DND-41 (cell line): ENCODE results near the gene OLR1.

Experiments used
- ATAC-seq: fragments of 200-7000 bp; cut with Tn5 transposase; 3 replicates; pipeline ENCODE4 v1.9.1; 2021; ENCODE audit warnings: low read depth; ENCODE audit not compliant: insufficient read depth
- DNase-seq: peaks from one replicate; pipeline ENCODE4 v3.0.0-alpha.2; 2020
- H2AFZ ChIP-seq: 2 replicates; pipeline ENCODE4 v1.6.0; 2012; ENCODE audit warnings: low read depth, low read length
- H3K27ac ChIP-seq: 2 replicates; pipeline ENCODE4 v1.5.1; 2012; ENCODE audit warnings: low read length, inconsistent platforms
- H3K27me3 ChIP-seq: fragments of 200-600 bp; sonication (generic); 2 replicates; pipeline ENCODE4 v1.6.0; 2012; ENCODE audit warnings: low read length, mild to moderate bottlenecking, inconsistent platforms; ENCODE audit not compliant: insufficient read depth, poor library complexity
- H3K36me3 ChIP-seq: 2 replicates; pipeline ENCODE4 v1.5.1; 2012; ENCODE audit warnings: low read length, inconsistent platforms; ENCODE audit not compliant: insufficient read depth
- H3K4me1 ChIP-seq: 2 replicates; pipeline ENCODE4 v1.5.1; 2012; ENCODE audit warnings: mild to moderate bottlenecking, low read length; ENCODE audit not compliant: insufficient read depth
- H3K4me2 ChIP-seq: 2 replicates; pipeline ENCODE4 v1.6.0; 2012; ENCODE audit warnings: mild to moderate bottlenecking, moderate library complexity, low read length, inconsistent platforms; ENCODE audit not compliant: insufficient read depth
- H3K4me3 ChIP-seq, 2 experiments: fragments of 200-600 bp in 1 of 2; shearing (Covaris generic) in 1 of 2; 2 replicates each; pipeline ENCODE4 v1.5.1; 2012 to 2016; ENCODE audit warnings: inconsistent platforms in 2 of 2, low read length in 2 of 2, mild to moderate bottlenecking in 2 of 2, low read depth in 1 of 2, moderate library complexity in 1 of 2
- H3K79me2 ChIP-seq: 2 replicates; pipeline ENCODE4 v1.6.0; 2012; ENCODE audit warnings: low read length, inconsistent platforms; ENCODE audit not compliant: insufficient read depth
- H3K9ac ChIP-seq: 2 replicates; pipeline ENCODE4 v1.6.0; 2012; ENCODE audit warnings: low read depth, mild to moderate bottlenecking, inconsistent platforms, low read length, moderate library complexity
- H3K9me3 ChIP-seq: 2 replicates; pipeline ENCODE4 v1.5.1; 2012; ENCODE audit warnings: low read length, moderate library complexity, mild to moderate bottlenecking, inconsistent platforms; ENCODE audit not compliant: insufficient read depth, severe bottlenecking
- H4K20me1 ChIP-seq: 2 replicates; pipeline ENCODE4 v1.6.0; 2012; ENCODE audit warnings: low read length; ENCODE audit not compliant: insufficient read depth
- EZH2 ChIP-seq: IDR thresholded peaks from 3 replicates; pipeline ENCODE4 v1.6.1; 2012; ENCODE audit warnings: borderline replicate concordance, low read depth, mild to moderate bottlenecking, moderate library complexity, low read length, inconsistent platforms; ENCODE audit not compliant: severe bottlenecking
- TF ChIP-seq, protein P1 (sequence below): IDR thresholded peaks from 2 replicates; pipeline ENCODE4 v1.5.1; 2012; ENCODE audit warnings: borderline replicate concordance, low read length, moderate library complexity, mild to moderate bottlenecking; ENCODE audit not compliant: poor library complexity, severe bottlenecking; ENCODE audit errors: extremely low read depth

OLR1 gene

DNA sequence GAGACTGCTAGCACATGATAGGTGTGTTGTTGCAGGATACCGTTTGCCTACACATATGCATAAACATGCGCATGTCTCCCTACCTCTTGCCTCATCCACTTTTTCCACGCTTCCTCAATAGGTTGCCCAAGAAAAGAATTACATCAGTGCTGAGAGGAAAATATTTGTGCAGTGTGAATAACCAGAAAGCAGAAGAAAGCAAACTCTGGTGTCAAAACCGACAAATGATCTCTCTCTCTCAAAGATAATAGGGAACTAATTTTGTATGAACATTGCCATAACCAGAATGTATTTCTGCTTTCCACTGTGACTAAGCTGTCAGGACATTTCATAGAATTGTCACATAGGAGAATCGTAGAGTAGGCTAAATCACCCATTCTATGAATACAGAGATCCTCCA is 43.2 kb downstream of the OLR1 start:
- Histone ChIP-seq H3K4me2 (no peak overlapping the region), H2AFZ (no peak overlapping the region), H3K9ac (no peak overlapping the region), H3K27me3 (peaks cover 24% of the 10 kb centered on the region), H3K36me3 (no peaks in the 10 kb centered on the region), H3K4me3 (no peak overlapping the region), H3K79me2 (no peaks in the 10 kb centered on the region), H4K20me1 (no peaks in the 10 kb centered on the region), H3K27ac (no peak overlapping the region), H3K9me3 (no peaks in the 10 kb centered on the region), H3K4me1 (no peaks in the 10 kb centered on the region)
- DNase-seq (no peak), ATAC-seq (no peak)
- TF ChIP-seq EZH2: no peak
- TF ChIP-seq, protein P1, sequence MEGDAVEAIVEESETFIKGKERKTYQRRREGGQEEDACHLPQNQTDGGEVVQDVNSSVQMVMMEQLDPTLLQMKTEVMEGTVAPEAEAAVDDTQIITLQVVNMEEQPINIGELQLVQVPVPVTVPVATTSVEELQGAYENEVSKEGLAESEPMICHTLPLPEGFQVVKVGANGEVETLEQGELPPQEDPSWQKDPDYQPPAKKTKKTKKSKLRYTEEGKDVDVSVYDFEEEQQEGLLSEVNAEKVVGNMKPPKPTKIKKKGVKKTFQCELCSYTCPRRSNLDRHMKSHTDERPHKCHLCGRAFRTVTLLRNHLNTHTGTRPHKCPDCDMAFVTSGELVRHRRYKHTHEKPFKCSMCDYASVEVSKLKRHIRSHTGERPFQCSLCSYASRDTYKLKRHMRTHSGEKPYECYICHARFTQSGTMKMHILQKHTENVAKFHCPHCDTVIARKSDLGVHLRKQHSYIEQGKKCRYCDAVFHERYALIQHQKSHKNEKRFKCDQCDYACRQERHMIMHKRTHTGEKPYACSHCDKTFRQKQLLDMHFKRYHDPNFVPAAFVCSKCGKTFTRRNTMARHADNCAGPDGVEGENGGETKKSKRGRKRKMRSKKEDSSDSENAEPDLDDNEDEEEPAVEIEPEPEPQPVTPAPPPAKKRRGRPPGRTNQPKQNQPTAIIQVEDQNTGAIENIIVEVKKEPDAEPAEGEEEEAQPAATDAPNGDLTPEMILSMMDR: no peak

DNA sequence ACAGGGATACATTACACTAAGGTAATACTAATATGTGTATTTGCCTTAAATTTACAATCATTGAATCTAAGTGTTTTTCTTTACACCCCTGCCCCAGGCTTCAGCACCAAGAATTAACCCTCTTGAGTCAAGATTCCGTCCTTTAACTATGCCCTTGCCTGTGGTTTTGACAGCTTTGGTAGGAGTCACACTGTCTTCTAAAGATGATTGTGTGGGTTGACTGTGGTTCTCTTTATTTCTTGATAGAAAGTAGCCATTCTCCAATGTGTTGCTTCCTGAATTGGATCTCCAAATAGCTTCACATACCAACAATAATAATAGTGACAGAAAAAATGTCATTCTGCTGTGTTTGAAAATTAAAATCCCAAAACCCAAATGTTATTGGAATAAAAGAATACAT is 45.5 kb downstream of the OLR1 start:
- TF ChIP-seq EZH2: no peak
- TF ChIP-seq, protein P1: no peak
- DNase-seq (no peak), ATAC-seq (no peak)
- Histone ChIP-seq H3K79me2 (no peaks in the 10 kb centered on the region), H3K27me3 (peaks cover 22% of the 10 kb centered on the region), H3K4me1 (no peaks in the 10 kb centered on the region), H4K20me1 (no peaks in the 10 kb centered on the region), H3K27ac (no peak overlapping the region), H2AFZ (no peak overlapping the region), H3K9me3 (no peaks in the 10 kb centered on the region), H3K9ac (no peak overlapping the region), H3K36me3 (no peaks in the 10 kb centered on the region), H3K4me2 (no peak overlapping the region), H3K4me3 (no peak overlapping the region)

DNA sequence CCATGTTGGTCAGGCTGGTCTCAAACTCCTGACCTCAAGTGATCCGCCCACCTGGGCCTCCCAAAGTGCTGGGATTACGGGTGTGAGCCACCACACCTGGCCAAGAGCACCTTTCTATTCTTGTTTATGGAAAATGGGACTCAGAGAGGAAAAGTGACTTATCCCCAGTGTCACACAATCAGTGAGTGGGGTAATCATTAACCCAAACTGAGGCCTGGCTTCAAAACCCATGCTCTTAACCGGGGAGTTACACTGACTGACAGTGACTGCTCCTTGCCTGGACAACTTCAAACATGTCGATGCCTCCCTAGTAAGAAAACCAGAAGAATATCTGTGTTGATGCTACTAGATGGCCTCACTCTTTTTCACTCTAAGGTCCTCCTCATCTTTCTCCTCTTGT is 49.2 kb downstream of the OLR1 start:
- DNase-seq (no peak), ATAC-seq (no peak)
- H3K4me1 ChIP-seq: no peaks in the 10 kb centered on the region
- no peak overlapping the region for H3K27ac ChIP-seq
- no peak overlapping the region for H3K4me3 ChIP-seq
- no peaks in the 10 kb centered on the region for H3K9me3 ChIP-seq
- H3K36me3 ChIP-seq: no peaks in the 10 kb centered on the region
- no peak overlapping the region for H3K4me2 ChIP-seq
- no peak overlapping the region for H2AFZ ChIP-seq
- H3K9ac ChIP-seq: no peak overlapping the region
- H4K20me1 ChIP-seq: no peaks in the 10 kb centered on the region
- no peaks in the 10 kb centered on the region for H3K79me2 ChIP-seq
- no peak for TF ChIP-seq EZH2
- TF ChIP-seq, protein P1: no peak
- peaks cover 13% of the 10 kb centered on the region for H3K27me3 ChIP-seq

DNA sequence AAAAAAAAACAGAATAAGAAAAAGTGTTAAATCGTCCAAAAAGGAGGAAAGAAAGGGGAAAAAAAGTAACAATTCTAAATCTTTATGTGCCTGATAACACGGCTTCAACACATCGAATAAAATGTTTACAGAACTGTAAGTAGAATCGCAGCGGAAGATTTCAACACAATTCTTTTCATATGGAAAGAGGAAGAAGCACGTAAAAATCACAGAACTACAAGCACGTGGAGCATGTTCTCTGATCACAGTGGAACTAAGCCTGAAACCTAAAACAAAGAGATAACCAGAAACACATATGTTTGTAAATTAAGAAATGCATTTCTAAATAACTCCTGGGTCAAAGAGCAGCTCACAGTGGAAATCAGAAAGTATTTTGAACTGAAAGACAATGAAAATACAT is 50.7 kb downstream of the OLR1 start:
- Histone ChIP-seq H3K27me3 (peaks cover 6% of the 10 kb centered on the region), H3K9me3 (no peaks in the 10 kb centered on the region), H3K79me2 (no peaks in the 10 kb centered on the region), H3K36me3 (no peaks in the 10 kb centered on the region), H2AFZ (no peak overlapping the region), H3K4me1 (no peaks in the 10 kb centered on the region), H3K4me2 (no peak overlapping the region), H3K9ac (no peak overlapping the region), H3K4me3 (no peak overlapping the region), H4K20me1 (no peaks in the 10 kb centered on the region), H3K27ac (no peak overlapping the region)
- ATAC-seq (no peak), DNase-seq (no peak)
- TF ChIP-seq, protein P1: no peak
- no peak for TF ChIP-seq EZH2
